SK-N-SH (cell line): ENCODE measurements around the gene OCIAD1. TPM values are rescaled to one million over a fixed set of nuclear protein-coding genes. Genes with fewer than 3 reads are reported as not detected.

Experiments used
- CTCF ChIA-PET: fragments of 300-600, 350-600 bp; formaldehyde crosslinking; extraction: SDS; loops from one replicate; lab custom pipeline; 2021; lab: Yijun Ruan, JAX
- POLR2A ChIA-PET: fragments of 350-600 bp; sonication (Branson Sonifier 250); formaldehyde crosslinking; extraction: SDS; loops from one replicate; lab custom pipeline; 2020; ENCODE audit warnings: antibody characterized with exemption, inconsistent platforms; lab: Yijun Ruan, JAX
- DNase-seq: peaks from one replicate; pipeline ENCODE4 v3.0.0; 2012
- H2AFZ ChIP-seq: fragments of 200-600 bp; sonication (generic); 2 replicates; pipeline ENCODE4 v1.8.1; 2016; ENCODE audit warnings: antibody characterized with exemption, mild to moderate bottlenecking, low read depth
- H3F3A ChIP-seq: fragments of 200-600 bp; sonication (generic); replicated peaks from 2 replicates; pipeline ENCODE3; 2016; ENCODE audit warnings: antibody characterized with exemption, mild to moderate bottlenecking; ENCODE audit not compliant: insufficient read depth
- H3K27ac ChIP-seq, 2 experiments: fragments of 200-500 bp in 1 of 2; fragments of 200-600 bp in 1 of 2; sonication (Bioruptor generic) in 1 of 2; sonication (generic), shearing (Covaris generic) in 1 of 2; 2 replicates each; pipeline versions ENCODE4 v1.5.1 to v1.6.1; 2014 to 2016; ENCODE audit warnings: low read depth in 2 of 2, inconsistent platforms in 1 of 2, low read length in 1 of 2, mild to moderate bottlenecking in 1 of 2, mixed read lengths in 1 of 2
- H3K27me3 ChIP-seq: fragments of 200-600 bp; sonication (generic), shearing (Covaris generic); 2 replicates; pipeline ENCODE4 v1.6.1; 2016; ENCODE audit warnings: mixed run types; ENCODE audit not compliant: insufficient read depth
- H3K36me3 ChIP-seq, 2 experiments: fragments of 200-500 bp in 1 of 2; fragments of 200-600 bp in 1 of 2; sonication (Bioruptor generic) in 1 of 2; sonication (generic) in 1 of 2; replicated peaks in 1 of 2; 2 replicates each; pipeline versions ENCODE3 to v1.5.1; 2014 to 2016; ENCODE audit warnings: low read length in 1 of 2, mild to moderate bottlenecking in 1 of 2; ENCODE audit not compliant: insufficient read depth in 2 of 2, control insufficient read depth in 1 of 2
- H3K4me1 ChIP-seq, 2 experiments: fragments of 200-500 bp in 1 of 2; fragments of 200-600 bp in 1 of 2; sonication (Bioruptor generic) in 1 of 2; sonication (generic), shearing (Covaris generic) in 1 of 2; 2 replicates each; pipeline versions ENCODE4 v1.5.1 to v1.6.1; 2014 to 2016; ENCODE audit warnings: low read depth in 1 of 2, low read length in 1 of 2, mixed run types in 1 of 2; ENCODE audit not compliant: insufficient read depth in 2 of 2, control insufficient read depth in 1 of 2
- H3K4me2 ChIP-seq: fragments of 200-600 bp; sonication (generic), shearing (Covaris generic); 2 replicates; pipeline ENCODE4 v1.6.1; 2017; ENCODE audit warnings: mixed run types
- H3K4me3 ChIP-seq, 2 experiments: fragments of 200-500 bp in 1 of 2; fragments of 200-600 bp in 1 of 2; sonication (Bioruptor generic) in 1 of 2; sonication (generic), shearing (Covaris generic) in 1 of 2; 2 replicates each; pipeline versions ENCODE4 v1.5.1 to v1.8.1; 2014 to 2016; ENCODE audit warnings: low read depth in 2 of 2, inconsistent platforms in 1 of 2, low read length in 1 of 2, mild to moderate bottlenecking in 1 of 2, mixed read lengths in 1 of 2, moderate library complexity in 1 of 2
- H3K79me2 ChIP-seq: fragments of 200-600 bp; sonication (generic); 2 replicates; pipeline ENCODE4 v1.8.1; 2017; ENCODE audit warnings: mild to moderate bottlenecking; ENCODE audit not compliant: insufficient read depth
- H3K9ac ChIP-seq: fragments of 200-600 bp; sonication (generic); 2 replicates; pipeline ENCODE4 v1.6.1; 2017; ENCODE audit warnings: mixed run types
- H3K9me2 ChIP-seq: fragments of 200-600 bp; sonication (generic); 2 replicates; pipeline ENCODE4 v1.6.1; 2017; ENCODE audit warnings: mixed run types
- H3K9me3 ChIP-seq: fragments of 200-600 bp; sonication (generic); 2 replicates; pipeline ENCODE4 v1.6.1; 2017; ENCODE audit warnings: mixed run types, mild to moderate bottlenecking, moderate library complexity
- H4K20me1 ChIP-seq: fragments of 200-600 bp; sonication (generic); 2 replicates; pipeline ENCODE4 v1.6.1; 2017; ENCODE audit warnings: mild to moderate bottlenecking, mixed run types; ENCODE audit not compliant: insufficient read depth
- ELF1 ChIP-seq: IDR thresholded peaks from 2 replicates; pipeline ENCODE4 v1.4.0; 2012
- EP300 ChIP-seq, 2 experiments: IDR thresholded peaks; 2 replicates each; pipeline versions ENCODE4 v1.4.0 to v1.6.1; 2012; ENCODE audit warnings: borderline replicate concordance in 1 of 2, low read depth in 1 of 2, low read length in 1 of 2
- EZH2phosphoT487 ChIP-seq: fragments of 200-600 bp; sonication (generic); IDR thresholded peaks from 2 replicates; pipeline ENCODE4 v1.6.1; 2017; ENCODE audit warnings: low read depth, mixed run types, mild to moderate bottlenecking, antibody characterized with exemption, moderate library complexity, borderline replicate concordance
- NFIC ChIP-seq: IDR thresholded peaks from 2 replicates; pipeline ENCODE4 v1.4.0; 2012; ENCODE audit warnings: borderline replicate concordance
- POLR2AphosphoS5 ChIP-seq: IDR thresholded peaks from 2 replicates; pipeline ENCODE4 v1.6.1; 2012; ENCODE audit warnings: low read depth, low read length
- RAD21 ChIP-seq: IDR thresholded peaks from 2 replicates; pipeline ENCODE4 v1.6.1; 2012; ENCODE audit warnings: mild to moderate bottlenecking, low read length
- RCOR1 ChIP-seq: fragments of 150-350 bp; IDR thresholded peaks from 2 replicates; pipeline ENCODE4 v1.6.1; 2017; ENCODE audit warnings: antibody characterized with exemption, low read length
- RFX5 ChIP-seq: IDR thresholded peaks from 2 replicates; pipeline ENCODE4 v1.6.1; 2012; ENCODE audit warnings: mild to moderate bottlenecking, improper control_type of control experiment, low read length
- RXRA ChIP-seq: IDR thresholded peaks from 2 replicates; pipeline ENCODE4 v1.4.0; 2012; ENCODE audit warnings: low read depth, mild to moderate bottlenecking, borderline replicate concordance
- TAF1 ChIP-seq: IDR thresholded peaks from 2 replicates; pipeline ENCODE4 v1.6.1; 2012; ENCODE audit warnings: low read depth, mild to moderate bottlenecking, low read length, moderate library complexity, borderline replicate concordance
- TCF12 ChIP-seq: IDR thresholded peaks from 2 replicates; pipeline ENCODE4 v1.4.0; 2012
- USF1 ChIP-seq: IDR thresholded peaks from 2 replicates; pipeline ENCODE4 v1.4.0; 2012; ENCODE audit warnings: low read depth, borderline replicate concordance
- USF2 ChIP-seq: fragments of 150-350 bp; IDR thresholded peaks from 2 replicates; pipeline ENCODE4 v1.6.1; 2017; ENCODE audit warnings: antibody characterized with exemption, low read length, low read depth, borderline replicate concordance
- WGBS: methylation state at CpG from one replicate; pipeline ENCODE4 v1.1.6; 2017; ENCODE audit warnings: low lambda C conversion rate; 5-methylcytosine and 5-hydroxymethylcytosine counted together
- polyA plus RNA-seq, 3 experiments: library from polyadenylated mRNA; depleted of rRNA; stranded (reverse); fragments of >200 nt; gene quantifications; 2 replicates each; pipeline ENCODE4 v1.2.3, GENCODE V29; 2012

Gene OCIAD1
- polyA plus RNA-seq, 1 of the 3 experiments (the other 2 are of a cell fraction) = 113 TPM

DNA sequence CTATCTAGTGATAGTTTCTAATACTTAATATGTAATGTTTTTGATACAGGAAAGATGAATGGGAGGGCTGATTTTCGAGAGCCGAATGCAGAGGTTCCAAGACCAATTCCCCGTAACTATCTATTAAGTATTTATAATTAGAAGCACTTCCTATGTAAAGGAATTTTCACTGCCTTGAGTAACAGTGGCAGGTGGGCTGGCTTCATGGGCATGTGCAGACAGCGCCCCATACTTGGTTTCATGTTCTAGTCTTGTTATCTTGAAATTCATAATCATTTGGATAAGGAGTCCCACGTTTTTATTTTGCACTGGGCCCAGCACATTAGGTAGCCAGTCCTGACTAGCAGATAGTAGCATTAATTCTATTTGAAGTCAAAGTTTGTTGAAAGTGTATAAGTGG, 1.7 kb downstream of the OCIAD1 start:
- Histone ChIP-seq H3K27me3 (no peaks in the 10 kb centered on the region), H3K79me2 (peaks cover 65% of the 10 kb centered on the region), H3K9me3 (no peaks in the 10 kb centered on the region), H3K36me3 (peaks cover 25 to 39% of the 10 kb centered on the region in 2 experiments), H3K4me2 (peak overlapping the region; percentile 75), H3K9me2 (no peaks in the 10 kb centered on the region), H2AFZ (no peak overlapping the region), H3K4me1 (peaks cover 0 to 9% of the 10 kb centered on the region in 2 experiments; a peak in 3 of 4 replicates), H3K27ac (peak overlapping the region in 1 of 2 experiments; percentile 93; a peak in 1 of 4 replicates), H3K9ac (peak overlapping the region; percentile 99; the same call in 1 of the 2 replicates), H4K20me1 (no peaks in the 10 kb centered on the region), H3K4me3 (peak overlapping the region; percentile 72 to 94; a peak in 2 of 4 replicates), H3F3A (peaks cover 5% of the 10 kb centered on the region)
- TF ChIP-seq NFIC (no peak), EZH2phosphoT487 (no peak), USF1 (no peak), EP300 (IDR thresholded peaks at IDR 0.05; ENCODE audit: borderline replicate concordance in 1 of 2, low read depth in 1 of 2, low read length in 1 of 2) (no peak), RCOR1 (no peak), USF2 (no peak), RAD21 (no peak), POLR2AphosphoS5 (no peak), ELF1 (no peak)
- no peak for DNase-seq
- ChIA-PET POLR2A (no interaction called here), CTCF (interaction anchor here (1.4 kb wide), 1 partner anchor 54 kb away, joined by 3 read pairs; no protein-coding TSS in a partner anchor)
- WGBS = 60% methylated on average over 5 of the region's 5 CpGs

- CTCF ChIA-PET = interaction anchor here (0.7 kb wide), 1 partner anchor 14 kb away, joined by 3 read pairs; no protein-coding TSS in a partner anchor
- no peak overlapping the region for H3K27ac ChIP-seq
- peaks cover 12% of the 10 kb centered on the region for H3F3A ChIP-seq
- DNase-seq = no peak
- peaks cover 94% of the 10 kb centered on the region for H3K79me2 ChIP-seq
- H3K9me3 ChIP-seq = no peaks in the 10 kb centered on the region
- no peaks in the 10 kb centered on the region for H4K20me1 ChIP-seq
- peaks cover 51 to 71% of the 10 kb centered on the region in 2 experiments for H3K36me3 ChIP-seq
- H3K27me3 ChIP-seq = no peaks in the 10 kb centered on the region
- WGBS = 99% methylated on average over 4 of the region's 4 CpGs
- H3K4me3 ChIP-seq = no peak overlapping the region
- TF ChIP-seq TAF1 (no peak), RXRA (no peak), EP300 (IDR thresholded peaks at IDR 0.05; ENCODE audit: borderline replicate concordance in 1 of 2, low read depth in 1 of 2, low read length in 1 of 2) (no peak), TCF12 (no peak), RFX5 (no peak)
- H3K9me2 ChIP-seq = no peaks in the 10 kb centered on the region
- no peak overlapping the region for H3K4me2 ChIP-seq
- POLR2A ChIA-PET = no interaction called here
- H3K9ac ChIP-seq = no peak overlapping the region
- no peak overlapping the region for H2AFZ ChIP-seq
- H3K4me1 ChIP-seq = peaks cover 0 to 11% of the 10 kb centered on the region in 2 experiments; a peak in 3 of 4 replicates
Observed at GRCh38 chr4:48836658-48837057, 5.8 kb downstream of the OCIAD1 start.
